Middle frontal gyrus (tissue), 1 donor: ENCODE measurements around the gene TRIM49B.
"Not testable (repeated sequence)": the region's sequence is repeated elsewhere in the genome, so short reads cannot be mapped to it uniquely, and the experiment has no call there.

Source experiments
- DNase-seq: peaks from one replicate; pipeline ENCODE4 v3.0.0-alpha.2; 2015; ENCODE audit warnings: low spot score; ENCODE audit errors: extremely low spot score

TRIM49B gene, protein sequence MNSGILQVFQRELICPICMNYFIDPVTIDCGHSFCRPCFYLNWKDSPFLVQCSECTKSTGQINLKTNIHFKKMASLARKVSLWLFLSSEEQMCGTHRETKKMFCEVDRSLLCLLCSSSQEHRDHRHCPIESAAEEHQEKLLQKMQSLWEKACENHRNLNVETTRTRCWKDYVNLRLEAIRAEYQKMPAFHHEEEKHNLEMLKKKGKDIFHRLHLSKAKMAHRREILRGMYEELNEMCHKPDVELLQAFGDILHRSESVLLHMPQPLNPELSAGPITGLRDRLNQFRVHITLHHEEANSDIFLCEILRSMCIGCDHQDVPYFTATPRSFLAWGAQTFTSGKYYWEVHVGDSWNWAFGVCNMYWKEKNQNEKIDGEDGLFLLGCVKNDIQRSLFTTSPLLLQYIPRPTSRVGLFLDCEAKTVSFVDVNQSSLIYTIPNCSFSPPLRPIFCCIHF

GRCh38 chr11:49028523-49028922 is at the start of gene TRIM49B:
TSS of gene TRIM49B (plus strand) at chr11:49028823. CDS start at chr11:49031600, 2,777 bp downstream.
- not testable (repeated sequence) for DNase-seq

GRCh38 chr11:48983785-48984184 is 44.8 kb upstream of the TRIM49B start, which contains the start of gene TRIM51G:
TSS of gene TRIM51G (minus strand) at chr11:48983885. CDS start at chr11:48981695, 2,190 bp downstream.
- not testable (repeated sequence) for DNase-seq

DNA sequence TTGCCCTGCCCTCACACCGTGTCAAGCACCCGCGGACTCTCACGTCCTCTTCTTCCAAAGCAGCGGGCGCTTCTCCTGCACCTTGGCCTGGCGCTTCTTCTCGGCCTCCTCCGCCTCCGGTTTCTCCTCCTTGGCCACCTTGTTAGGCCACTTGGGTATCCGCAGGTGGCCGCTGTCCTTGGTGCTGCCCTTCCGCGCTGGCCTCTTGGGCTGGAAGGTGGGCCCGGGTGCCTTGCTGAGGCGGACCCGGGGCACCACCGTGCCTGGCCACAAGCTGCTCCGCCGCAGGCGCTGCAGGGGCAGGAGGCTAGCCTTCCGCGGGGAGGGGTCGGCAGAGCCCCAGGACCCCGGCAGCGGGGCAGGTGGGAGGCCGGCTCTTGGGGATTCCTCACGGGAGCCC is 19.6 kb downstream of the TRIM49B start:
- DNase-seq, result not testable (repeated sequence)

DNA sequence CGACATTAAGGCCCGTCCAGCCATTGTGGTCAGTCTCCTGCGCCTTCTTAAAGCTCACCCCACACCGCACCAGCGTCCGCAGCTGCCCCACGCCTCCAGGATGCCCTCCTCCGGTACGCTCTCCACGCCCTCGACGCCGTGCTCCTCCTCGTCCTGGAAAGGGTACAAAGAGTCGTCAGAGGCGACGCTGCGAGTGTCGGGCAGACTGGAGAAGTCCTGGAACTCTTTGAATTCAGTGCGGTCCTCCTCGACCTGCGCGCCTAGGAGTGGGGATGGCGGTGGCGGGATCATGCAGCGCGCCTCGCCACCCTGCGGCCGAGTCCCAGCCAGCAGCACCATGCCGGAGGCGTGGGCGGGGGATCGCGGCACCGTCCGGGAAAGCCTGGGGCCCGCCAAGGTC is 21.2 kb downstream of the TRIM49B start:
- DNase-seq, result not testable (repeated sequence)

DNA sequence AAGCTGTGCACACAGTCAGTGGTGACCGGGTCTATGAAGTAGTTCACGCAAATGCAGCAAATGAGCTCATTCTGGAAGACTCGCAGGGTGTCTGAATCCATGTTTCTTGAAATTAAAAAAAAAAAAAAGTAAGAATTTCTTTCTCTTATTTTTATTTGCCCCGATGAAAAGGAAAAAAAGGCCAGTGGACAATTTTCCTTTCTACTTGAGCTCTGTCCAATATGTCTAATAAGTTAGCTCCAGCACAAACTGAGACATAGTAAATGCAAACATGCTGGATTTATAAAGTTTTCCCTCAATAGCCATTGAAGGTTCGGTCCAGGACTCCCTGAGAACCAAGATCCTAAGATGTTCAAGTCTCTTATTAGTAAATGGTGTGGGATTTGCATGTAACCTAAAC is 30.4 kb downstream of the TRIM49B start, which contains the start of gene TRIM64C:
Gene TRIM64C, minus strand, starts transcription at position 101 of the 400 bp plus-strand sequence. Its CDS starts 0 bp downstream, at position 101.
- DNase-seq, result not testable (repeated sequence)

GRCh38 chr11:49069897-49070296 is 41.3 kb downstream of the TRIM49B start:
- DNase-seq, result not testable (repeated sequence)
